Muscle of arm (tissue), 12 donors: ENCODE measurements around the gene MACROD1. TPM values are rescaled to one million over a fixed set of nuclear protein-coding genes. Genes with fewer than 3 reads are reported as not detected.

Source experiments
- DNase-seq: peaks from one replicate; pipeline ENCODE4 v3.0.0-alpha.2; 2013
- polyA plus RNA-seq, 12 donors: library from polyadenylated mRNA; unstranded; fragments of 120-200 nt; gene quantifications; one replicate each; pipeline ENCODE4 v1.2.1, GENCODE V29; 2013; ENCODE audit not compliant: insufficient read length in 12 of 12

MACROD1 gene
- polyA plus RNA-seq, 12 donors: 41.1 to 129 (median 55.2) TPM; not detected in 1

DNA sequence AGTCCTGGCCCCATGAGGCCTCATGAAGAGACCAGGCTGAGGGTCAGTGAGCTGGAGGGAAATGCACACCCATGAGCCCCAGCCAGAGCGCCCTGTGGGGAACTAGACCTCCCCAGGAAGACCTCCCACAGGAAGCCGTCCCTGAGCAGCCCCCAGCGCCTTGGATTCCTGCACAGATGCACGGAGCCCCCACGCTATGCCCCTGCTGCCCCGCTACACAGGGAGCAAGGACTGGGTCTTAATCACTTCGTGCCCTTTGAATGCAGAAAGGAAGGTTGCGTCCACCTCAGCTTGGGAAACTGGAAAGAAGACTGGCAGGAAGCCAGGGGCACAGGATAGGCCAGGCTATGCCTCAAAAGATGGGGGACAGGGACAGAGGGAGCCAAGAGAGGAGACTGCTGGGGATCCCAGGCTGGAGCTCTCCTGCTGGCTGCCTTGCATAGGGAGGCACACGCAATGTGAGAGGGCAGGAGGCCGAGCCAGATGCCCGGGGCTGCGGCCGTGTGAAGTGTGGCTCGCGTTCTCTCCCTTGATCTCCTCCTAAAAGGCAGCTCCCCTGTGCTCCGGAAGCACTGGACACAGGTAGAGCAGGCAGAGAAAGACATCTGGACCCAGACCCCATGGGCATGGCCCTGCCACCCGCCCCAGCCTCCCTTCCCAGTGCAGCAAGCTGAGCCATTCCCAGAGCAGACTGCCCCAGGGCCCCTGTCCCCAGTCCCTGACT, 32.8 kb downstream of the MACROD1 start:
- no peak for DNase-seq

DNA sequence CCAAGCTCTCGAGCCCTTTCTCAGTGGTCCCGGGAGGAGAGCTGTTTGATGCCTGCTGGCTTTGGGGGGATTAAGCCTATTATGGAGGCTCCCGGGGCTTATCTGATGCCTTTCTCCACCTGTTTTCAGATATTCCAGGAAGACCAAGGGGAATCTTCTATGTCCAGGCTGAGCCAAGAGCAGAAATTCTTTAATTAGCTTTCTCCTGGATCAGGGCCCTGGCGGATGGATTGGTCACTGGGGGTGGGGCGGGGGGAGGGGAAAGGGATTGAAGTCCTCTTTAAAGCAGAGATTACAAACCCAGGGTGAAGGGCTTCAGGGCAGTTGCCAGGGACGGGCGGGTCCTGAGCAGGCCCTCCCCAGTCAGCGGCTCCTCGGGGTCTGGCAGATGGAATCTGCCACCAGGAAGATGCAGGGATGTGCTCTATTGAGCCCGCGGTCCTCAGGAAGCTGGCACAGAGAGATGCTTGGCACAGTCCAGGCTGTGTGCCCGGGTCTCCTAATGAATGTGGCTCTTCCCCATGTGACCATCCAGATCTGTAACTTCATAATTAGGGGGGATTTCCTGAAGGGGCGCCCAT, 33.6 kb downstream of the MACROD1 start:
- DNase-seq: no peak

DNA sequence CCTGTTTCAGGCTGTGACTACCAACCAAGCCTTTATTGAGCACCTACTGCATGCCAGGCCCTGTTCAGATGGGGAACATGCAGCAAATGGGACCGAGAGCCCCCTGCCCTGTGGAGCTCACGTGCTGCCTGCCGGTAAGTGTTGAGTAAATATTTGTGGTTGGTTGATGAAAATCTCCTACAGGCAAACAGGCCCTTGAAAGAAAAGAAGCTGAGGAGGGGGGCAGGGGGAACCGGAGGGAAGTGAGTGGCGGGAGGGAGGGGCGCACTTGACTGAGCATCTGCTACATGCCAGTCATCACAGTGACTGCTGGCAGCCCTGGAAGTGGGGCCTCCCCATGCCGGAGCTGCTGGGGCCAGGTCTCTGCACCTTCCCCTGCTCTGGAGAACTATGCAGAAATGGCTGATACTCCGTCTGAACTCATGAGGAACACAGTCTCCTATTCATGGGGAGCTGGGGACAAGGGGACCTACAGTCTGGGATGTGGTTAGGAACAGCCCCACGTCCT, 34.2 kb downstream of the MACROD1 start:
- no peak for DNase-seq

DNA sequence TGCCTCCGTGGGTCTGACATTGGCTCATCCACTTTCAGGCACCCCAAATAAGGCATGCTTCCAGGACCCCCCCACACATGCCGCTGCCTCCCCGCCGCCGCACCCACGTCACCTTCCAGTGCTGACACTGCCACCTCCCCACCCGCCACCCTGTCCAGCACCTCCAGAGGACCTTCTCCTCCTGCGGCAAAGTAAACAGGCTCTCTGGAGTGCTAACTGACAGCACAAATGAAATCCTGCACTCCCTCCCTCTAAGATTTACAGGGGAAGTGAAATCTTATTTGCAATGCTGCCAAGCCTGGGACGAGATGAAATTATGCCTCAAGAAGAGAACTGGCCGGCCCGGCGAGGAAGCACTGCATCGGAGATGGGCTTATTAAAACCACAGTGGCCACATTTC, 35.3 kb downstream of the MACROD1 start:
- DNase-seq: no peak

DNA sequence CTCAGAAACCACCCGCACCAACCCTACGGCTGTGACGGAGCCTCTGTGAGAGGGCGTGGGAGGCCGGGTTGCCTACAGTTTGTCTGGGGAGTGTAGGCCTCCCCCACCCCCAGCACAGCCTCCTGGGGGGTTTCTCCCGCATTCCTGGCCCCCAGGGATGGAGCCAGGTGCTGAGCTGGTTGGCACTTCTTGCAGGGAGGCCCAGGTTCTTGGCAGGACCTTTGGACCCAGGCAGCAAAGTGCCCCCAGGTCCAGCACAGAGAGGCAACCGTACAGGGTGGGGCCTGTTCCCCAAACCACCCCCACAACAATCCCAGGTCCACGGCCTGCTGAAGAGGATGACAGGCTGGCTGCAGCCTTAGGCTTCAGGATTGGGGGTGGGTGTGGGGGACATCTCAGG, 36.5 kb downstream of the MACROD1 start:
- no peak for DNase-seq

DNA sequence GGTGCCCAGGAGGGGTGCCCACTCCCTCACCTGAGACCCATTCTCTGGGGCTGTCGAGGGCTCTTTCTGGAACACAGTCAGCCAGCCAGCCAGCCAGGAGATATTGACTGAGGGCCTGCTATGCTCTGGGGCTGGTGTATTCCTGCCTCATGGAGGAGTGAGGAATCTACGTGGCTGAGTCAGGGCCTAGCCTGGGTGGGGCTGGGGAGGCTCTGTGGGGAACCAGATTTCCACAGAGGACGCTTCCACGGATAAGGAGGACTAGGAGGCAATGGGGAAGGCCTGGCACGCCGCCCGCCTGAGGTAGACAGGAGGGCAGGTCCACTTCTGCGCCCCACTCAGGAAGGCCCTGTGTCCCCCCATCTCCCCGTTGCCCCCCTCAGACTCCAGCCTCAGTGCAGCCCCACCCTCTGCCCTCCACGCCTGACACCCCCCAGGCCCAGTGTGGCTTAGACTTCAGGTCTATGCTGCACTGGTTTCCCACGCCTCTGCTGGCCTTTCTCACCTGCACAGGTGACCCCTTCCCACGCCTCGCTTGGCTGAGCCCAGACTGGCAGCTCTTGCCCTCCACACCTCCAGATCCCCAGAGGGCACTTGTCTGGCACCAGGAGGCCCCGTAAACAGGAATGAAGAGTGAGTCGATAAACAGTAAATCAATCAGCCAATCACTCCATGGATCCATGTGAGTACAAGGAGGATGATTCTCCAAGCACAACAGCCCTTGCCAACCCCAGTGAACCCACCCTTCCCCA, 37.5 kb downstream of the MACROD1 start:
- no peak for DNase-seq

DNA sequence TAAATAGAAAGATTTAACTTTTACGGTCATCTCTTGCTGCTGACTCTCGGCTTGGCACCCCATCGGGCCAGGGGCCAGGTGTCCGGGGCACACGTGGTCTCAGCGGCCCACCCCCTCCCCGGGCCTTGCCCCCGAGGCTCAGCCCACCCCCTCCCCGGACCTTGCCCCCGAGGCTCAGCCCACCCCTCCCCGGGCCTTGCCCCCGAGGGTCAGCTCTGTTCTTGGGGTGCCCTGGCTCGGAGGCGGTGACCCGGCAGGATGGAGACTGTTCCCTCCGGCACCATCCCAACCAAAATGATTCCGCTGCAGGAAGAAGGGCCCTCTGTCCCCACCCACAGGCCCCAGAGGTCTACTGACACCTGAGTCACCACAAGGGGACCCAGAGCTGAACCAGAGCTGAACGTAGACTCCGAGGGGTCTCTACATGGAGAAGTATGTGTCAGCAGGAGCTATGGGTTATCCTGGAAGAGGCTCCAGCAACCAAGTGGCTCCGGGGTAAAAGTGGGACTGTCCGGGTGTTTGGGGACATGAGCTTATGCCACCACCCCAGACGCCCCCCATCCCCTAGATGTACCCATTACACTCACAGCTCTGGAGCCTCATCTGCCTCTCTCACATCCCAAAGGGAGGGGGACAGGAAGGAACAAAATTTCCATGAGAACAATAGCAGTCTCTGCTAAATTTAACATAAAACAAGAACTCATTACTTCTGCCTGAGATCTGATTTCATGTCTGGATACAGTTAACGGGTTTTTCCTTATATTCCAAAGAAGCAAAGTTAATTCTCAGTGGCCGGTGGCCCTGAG, 38.4 kb downstream of the MACROD1 start:
- no peak for DNase-seq

DNA sequence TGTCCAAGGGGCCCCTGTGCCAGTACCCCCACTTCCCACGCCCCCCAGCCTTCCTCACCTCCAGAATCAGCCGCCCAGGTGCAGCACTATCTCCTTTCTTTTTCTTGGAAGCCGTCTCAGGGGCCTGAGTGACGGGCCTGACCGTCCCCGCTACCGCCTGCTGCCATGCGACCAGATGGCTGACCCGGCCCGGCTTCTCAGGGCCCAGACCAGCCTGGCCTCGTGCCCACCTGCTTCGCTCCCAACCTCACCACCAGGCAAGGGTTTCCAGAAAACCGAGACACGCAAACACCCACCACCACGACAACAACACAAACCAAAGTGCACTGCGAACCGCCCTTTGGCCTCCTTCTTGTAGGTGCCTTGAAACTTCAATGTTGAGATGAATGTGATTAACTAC, 39.1 kb downstream of the MACROD1 start:
- DNase-seq: no peak

DNA sequence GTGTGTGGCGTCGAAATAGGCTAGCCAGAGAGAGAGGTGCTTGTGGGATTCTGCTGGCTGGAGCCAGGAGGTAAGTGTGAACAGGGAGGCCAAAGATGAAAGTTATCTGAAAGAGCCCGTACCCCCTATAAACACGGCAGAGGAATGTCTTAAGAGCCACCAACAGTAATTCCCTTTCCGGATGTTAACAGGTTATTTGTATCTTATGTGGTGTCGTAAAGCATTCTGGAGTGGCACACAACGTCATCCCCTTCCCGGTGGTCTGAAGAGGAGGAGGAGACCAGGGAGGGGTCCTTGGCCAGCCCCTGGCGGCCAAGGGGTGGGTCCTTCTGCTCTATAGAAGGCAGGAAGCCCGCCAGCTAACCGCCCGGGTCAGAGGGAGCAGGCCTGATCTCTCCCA, 39.5 kb downstream of the MACROD1 start:
- no peak for DNase-seq

DNA sequence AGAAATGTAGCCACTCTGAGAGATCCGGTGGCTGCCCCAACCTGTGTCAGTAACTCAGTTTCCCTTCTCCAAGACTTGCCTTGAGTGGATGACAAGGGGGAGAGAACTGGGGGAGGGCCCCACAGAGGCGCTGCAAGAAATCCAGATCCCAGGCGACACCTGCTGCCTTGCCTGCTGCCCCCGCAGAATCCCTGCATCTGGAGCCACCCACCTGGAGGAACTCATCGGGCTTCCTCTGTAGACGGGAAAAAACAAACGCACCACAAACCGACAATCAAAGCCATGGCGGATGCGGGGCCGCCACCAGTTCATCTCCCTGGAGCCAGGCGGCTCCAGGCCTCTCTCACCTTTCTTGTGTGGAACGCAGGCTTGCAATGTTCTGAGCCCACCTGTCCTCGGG, 40.2 kb downstream of the MACROD1 start:
- DNase-seq: no peak

DNA sequence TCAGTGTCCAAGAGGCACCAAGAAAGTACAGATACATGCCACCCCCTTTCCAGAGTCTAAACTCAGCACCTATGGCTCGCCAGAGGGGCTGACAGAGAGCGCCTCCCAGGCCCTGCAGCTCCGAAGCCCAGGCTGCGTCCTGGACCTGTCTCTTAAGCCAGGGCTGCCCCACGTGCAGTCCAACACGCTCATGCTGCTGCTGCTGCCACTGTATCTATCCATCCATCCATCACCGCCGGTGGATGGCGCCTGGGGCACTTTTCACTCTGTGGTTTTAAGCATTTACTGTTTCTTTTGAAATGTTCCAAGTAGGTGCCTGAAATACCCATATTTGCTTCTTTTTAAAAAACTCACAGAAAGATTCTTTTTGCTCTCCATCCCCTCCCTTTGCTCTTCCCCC, 41.8 kb downstream of the MACROD1 start:
- DNase-seq: no peak

DNA sequence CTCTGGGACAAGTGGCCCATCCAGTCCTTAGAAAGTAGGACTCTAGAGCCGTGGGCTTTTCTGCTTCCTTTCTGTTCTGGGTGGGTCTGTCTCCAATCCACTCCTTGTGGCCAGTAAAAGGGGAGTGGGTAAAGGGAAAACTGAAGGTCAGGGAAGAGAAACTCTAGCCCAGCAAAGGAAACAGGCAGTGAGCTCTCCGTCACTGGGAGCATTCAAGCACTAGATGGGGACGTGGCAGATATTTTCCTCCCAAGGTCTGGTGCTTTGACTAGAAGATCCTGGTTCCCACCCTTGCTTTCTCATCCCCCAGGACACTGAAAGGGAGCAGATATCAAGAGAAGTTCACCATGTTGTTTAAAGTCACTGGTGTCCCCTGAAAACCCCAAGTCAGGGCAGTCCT, 42.2 kb downstream of the MACROD1 start:
- no peak for DNase-seq

DNA sequence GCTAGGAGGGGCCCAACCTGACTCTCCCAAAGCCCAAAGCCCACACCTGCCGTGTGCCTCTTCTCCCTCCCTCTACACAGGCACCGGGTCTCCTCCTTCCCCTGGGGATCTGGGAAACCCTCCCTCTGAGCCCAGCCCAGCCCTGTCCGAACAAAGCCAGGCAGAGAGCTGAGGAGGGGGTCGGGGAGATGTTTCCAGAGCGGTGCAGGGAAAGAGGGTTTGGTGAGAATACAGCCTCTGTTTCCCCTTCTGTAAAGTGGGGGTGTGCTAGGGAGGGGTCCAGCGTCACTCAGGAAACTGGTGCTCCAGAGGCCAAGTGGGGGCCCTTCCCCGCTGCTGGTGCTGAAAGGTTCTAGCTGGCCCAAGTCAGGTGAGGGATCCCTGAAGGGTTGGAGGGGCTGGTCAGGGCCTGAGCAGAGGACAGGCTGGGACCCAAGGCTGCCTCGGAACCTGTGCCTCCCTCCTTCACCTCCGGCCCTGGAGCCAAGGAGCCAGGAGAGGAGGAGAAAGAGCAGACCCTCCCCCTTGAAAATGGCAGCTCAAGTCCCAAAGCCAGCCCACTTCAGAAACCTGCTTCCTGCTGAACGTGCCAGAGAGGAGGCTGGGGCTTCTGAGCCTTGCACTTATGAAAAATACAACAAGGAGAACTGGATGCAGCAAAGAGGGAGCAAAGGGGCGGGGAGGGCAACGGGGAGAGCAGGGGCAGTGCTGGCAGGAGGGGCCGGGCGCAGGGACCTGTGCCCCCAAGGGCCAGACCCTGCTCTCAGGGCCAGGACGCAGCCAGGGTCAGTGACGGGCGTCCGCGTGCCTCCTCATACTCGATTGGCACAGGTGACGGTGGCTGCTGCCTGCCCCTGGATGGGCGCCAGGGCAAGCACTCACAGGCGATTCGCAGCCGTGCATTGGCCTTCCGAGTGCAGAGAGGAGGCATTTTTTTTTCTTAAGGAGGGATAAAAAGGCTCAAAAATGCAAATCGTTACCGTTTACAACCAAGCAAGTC, 43.2 kb downstream of the MACROD1 start:
- DNase-seq: peak; percentile 32

DNA sequence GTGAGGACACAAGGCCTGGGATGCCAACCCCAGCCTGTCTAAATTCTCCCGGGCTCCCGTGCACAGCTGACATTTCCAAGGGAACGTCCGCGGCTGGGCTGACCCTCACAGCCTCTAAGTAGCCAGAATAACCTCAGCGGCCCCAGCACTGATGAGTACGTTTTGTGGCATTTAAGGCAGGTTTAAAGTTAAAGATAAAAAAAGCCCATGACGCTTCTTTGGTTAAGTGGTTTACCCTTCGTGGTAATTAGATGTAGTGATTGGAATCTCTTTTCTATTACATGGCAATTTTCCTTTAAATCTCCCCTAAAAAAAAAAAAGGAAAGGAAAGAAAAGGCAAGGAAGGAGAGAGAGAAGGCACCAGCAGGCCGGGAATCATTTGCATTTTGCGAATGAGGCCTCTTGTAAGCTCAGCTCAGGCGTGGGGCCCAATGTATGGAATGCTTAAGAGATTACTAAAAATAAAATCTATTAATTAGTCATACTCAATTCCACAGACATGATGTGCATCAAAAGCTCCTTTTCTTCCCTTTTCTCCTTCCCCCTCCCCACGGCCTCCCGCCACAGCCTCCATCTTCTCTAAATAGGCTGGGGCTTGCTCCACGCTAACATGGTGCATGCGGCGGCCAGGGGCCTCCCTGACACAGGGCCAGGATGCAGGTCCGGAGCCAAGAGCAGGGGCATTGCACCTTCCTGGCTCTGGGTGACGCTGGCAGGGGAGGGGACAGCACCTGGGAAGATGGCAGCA, 44.1 kb downstream of the MACROD1 start:
- DNase-seq: no peak

DNA sequence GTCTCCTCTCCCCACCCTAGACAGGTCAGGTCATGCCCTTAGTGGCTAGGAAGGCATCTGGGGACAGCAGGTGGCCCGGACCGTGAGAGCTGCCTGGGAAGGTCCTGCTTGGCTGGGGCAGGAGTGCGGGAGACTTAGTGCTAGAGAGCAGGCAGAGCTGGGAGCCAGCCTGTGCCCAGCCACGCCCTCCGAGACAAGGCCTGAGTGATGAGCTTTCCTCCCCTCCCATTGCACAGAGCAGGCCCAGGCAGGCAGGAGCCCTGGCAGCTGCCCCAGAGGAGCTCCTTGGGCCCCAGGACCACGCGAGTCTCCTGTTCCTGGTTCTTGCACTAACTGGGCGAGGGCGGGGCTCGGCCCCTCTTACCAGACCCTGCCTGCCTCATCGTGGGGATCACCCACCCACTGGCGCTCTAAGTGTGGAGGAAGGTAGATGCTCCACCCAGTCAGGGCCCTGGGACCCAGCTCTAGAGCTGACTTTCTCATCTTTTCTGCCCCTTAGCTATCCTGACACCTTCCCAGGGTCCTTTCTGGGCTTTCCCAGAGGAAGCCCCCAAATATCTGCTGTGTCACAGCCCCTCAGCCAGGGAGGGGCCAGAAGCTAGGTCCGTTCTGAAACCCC, 44.9 kb downstream of the MACROD1 start:
- DNase-seq: no peak

DNA sequence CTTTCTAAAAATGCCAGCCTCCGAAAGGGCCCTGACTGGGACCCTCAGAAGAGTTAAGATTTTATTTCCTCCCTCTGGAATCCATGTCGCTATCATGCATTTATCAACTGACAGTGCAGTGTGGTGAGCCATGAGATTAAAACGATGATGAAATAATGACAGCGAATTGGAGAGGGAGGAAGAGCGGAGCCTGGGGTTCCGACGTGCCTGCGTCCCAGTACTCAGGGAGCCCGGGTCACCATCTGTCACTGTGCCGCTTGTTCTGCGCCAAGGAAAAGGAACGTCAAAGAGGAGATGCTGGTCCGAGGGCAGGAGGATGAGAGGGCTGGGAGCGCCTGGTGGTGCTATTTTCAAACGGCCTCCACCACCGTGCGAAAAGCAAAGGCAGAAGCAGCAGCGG, 46.2 kb downstream of the MACROD1 start:
- DNase-seq: no peak

DNA sequence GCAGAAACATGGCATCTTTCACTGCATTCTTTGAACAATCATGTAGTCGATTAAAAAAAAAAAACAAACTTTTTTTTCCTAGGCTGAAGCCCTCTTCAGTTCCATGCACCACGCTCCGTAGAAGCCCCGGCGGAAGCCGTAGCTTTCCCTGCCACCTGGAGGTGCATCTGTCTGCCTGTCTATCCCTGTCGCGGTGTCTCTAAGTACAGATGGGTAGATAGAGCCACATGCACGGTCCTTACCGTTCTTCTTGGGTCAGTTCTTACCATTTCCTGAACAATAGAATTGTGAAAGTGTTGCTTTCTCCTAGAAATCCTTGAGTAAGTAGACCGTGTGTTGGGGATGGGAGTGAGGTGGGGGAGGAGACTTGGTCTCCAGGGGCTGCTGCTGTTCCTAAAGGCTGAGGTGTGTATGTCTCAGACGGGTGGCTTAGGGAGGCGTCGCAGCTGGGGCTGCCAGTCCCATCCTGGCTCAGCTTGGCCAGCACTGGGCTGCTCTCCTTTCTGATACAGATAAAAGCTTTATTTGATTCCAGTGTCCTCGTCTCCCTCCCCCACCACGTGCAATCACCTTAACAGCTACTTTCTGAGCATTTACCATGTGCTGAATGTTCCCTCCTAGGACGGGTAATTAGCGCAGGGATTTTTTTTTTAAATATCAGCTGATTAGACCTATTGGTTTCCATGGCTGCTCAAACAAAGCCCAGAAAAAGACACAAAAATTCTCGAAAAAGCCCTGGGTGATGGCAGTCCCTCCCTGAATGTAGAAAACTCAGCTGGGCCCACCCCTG, 46.8 kb downstream of the MACROD1 start:
- DNase-seq: no peak

DNA sequence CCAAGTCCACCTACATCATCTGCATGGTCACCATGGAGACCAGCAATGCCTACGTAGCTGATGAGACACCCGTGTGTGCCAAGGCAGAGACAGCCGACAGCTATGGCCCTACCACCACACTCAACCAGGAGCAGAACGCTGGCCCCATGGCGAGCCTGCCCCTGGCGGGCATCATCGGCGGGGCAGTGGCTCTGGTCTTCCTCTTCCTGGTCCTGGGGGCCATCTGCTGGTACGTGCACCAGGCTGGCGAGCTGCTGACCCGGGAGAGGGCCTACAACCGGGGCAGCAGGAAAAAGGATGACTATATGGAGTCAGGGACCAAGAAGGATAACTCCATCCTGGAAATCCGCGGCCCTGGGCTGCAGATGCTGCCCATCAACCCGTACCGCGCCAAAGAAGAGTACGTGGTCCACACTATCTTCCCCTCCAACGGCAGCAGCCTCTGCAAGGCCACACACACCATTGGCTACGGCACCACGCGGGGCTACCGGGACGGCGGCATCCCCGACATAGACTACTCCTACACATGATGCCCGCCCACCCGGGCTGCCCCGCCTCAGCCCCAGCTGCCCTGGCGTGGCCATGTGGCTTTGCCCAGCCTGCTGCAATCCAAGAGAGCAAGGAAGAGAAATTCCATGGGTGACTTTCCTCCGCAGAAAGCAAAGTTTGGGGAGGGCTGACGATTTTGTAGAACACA, 48.0 kb downstream of the MACROD1 start:
- no peak for DNase-seq
